Tongue (tissue), 3 donors: ENCODE data around the gene SLC44A5. TPM values are rescaled to one million over a fixed set of nuclear protein-coding genes. Genes with fewer than 3 reads are reported as not detected.
A peak's percentile ranks its signal among the peaks of the same experiment; 100 is the strongest.

Experiments used
- DNase-seq: peaks from one replicate; pipeline ENCODE4 v3.0.0-alpha.2; 2015
- small RNA-seq: library from RNA; depleted of rRNA; stranded (forward); fragments of <200 nt; gene quantifications from one replicate; pipeline ENCODE3, GENCODE V24; 2014; ENCODE audit warnings: low replicate concordance
- total RNA-seq: library from RNA; depleted of rRNA; stranded (reverse); fragments of >200 nt; gene quantifications from one replicate; pipeline ENCODE4 v1.2.3, GENCODE V29; 2014

The SLC44A5 gene
- total RNA-seq, 1 donor from 2014 or later = 0.82 TPM

DNA sequence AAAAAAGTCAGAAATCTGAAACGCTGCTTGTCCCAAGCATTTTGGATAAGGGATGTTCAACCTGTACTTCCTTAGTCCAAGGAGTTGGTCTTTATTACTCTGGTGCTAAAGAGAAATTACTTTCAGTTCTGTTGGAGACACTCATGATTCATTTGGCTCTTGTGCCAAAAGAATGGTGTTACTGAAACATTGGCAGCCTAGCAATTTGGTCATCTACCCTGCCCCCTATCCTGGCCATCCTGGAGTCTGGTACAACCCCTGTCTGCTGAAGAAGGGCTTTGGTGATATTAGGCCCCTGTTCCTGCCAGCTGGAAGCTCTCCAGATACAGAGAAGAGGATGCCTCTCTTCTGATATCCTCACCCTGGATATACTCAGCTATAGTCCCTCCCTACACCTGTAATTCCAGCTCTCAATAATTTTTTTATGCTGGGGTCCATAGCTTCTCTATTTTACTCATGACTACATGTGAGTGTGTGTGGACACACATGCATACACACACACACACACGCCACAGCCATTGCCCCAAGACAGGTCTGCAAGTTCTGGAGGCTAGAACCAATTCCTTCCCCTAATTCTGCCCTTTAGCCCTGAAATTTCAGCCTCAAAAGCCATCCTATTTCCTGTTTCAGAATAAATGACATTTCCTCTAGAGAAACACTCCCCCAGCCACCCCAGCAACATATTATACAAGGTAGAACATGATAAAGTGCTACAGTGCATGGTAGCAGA, 436.7 kb downstream of the SLC44A5 start:
- DNase-seq = no peak

DNA sequence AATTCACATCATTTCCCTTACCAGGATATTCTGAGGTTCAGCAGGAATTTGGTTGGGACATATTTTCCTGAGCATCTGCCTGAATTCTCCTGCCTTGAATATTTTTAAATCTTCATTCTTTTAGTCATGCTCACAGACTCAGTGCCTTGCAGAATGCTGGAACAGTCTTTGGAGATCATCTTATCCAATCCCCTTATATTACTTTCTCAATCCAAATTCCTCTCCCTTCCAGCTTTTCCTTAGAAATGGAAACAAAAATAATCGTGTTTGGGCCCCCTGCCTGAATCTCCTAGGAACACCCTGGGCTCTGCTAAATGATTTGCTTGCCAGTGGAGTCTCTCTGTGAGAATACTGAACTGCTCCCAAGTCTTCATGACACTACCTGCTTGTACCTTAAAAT, 438.4 kb downstream of the SLC44A5 start:
- DNase-seq = peak; percentile 84

DNA sequence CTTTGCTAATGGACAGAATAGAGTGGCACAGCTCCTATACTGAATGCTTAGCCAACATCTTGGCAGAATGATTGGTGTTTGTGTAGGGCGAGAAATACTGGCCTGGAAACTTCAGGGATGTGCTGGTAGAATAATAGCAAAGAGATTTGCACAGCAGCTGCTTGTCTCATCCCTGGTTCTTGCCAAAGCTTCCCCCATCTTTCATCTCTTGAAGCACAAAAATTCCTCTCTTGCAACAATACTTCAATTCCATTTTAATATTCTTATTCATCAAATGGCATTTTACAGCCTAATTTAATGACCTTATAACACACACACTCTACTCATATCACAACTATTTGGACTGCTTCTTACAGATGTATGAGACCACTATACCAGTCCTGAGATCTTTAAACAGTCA, 439.0 kb downstream of the SLC44A5 start:
- DNase-seq = no peak

DNA sequence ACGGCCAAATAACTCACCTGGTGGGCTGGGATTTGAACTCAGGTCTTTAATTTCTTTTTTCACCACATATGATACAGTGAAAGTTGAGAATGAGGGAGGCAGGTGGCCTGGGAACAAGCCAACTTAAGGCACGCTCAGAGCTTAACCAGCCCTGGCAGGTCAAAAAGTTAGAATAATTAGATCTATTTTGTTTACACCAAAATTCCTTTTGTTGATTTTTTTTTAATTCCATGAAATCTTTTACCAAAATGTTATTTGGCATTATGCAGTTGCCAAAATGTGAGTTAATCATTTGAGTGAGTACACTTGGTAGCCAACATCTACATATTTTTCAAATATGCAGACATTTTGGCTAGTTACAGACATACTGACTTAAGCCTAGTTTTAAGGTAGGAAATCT, 439.9 kb downstream of the SLC44A5 start:
- no peak for DNase-seq

DNA sequence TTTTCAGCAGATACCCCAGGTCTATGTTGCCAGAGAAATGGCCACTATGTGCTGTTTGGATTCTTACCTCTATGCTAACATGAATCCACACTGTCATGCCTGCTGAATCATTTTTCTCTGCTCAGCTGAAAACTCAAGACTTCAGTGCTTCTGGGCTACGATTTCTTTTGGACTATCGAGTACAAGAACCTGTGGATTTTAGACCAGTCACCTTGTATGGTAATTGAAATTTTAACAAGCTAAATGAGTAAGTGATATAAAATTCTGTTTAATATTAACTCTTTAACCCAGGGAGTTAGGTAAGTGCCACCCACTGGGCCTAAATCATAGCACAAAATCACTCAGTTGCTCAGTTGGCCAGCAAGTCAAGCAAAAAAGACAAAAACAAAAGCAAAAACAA, 440.9 kb downstream of the SLC44A5 start:
- no peak for DNase-seq

DNA sequence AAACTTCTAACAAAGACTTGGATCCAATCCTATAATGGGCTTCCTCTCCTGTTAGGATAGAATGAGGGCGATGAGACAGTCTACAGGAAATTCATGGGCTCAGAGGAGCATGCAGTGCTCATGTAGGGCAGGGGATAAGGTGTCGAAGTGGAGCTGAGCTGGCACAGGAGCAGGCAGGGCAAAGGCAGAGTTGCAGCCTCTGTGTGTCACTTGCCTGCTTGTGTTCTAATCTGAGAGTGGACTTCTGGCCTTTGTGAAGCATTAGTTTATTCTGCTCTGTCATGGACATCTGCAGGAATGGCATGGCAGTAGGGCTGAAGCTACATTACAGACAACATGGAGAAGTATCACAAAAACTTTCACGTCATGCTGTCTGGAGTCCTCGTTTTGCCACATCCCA, 444.1 kb downstream of the SLC44A5 start:
- no peak for DNase-seq

DNA sequence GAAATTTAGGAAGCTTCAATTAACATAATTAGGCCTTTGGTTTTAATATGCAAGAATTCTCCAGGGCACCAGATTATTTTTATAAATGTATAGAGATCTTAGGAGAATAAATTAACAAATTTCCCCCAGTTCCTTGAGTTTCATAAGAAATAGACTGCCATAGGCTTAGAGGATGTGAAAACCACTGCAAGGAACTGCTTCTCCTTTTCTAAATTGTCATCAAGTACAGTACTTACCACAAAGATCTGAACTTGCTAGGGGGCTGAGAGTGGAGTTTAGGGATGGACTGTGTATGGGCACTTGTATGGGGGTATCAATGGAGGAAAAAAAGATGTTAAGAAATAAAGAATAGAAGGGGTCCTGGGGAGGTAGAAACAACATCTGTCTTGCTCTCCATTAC, 445.6 kb downstream of the SLC44A5 start:
- DNase-seq = no peak

DNA sequence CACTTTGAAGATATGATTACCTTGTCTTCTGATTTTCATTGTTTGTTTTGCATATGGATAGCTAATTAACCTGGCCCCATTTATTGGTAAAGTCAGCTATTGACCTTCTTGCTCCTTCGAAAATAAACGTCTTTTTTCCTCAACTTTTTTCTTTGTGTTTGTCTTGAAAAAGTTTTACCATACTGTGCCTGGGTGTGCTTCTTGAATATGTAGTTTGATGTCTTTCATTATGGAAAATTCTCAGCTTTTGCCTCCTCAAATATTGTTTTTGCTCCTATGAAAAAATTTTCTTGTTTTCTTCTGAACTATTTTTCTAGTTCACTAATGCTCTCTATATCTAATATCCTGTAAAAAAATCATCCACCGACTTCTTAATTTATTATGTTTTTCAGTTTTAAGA, 451.8 kb downstream of the SLC44A5 start:
- DNase-seq = no peak

Small RNA genes within 50 kb of the gene (small RNA-seq; reads per million reads assigned to genes)
- gene RNU6-503P = not detected
- not detected for gene RNU6-622P

Other genes starting within 250 kb of the SLC44A5 start
- 109 TPM for gene ACADM, start 113.6 kb upstream of the SLC44A5 start, total RNA-seq
- gene RABGGTB, start 175.1 kb upstream of the SLC44A5 start, total RNA-seq = 98.3 TPM
- 0.51 TPM for gene MSH4, start 185.8 kb upstream of the SLC44A5 start, total RNA-seq